A673 (cell line): ENCODE data around the gene ATP2B3.

Source experiments
- EZH2 ChIP-seq: fragments of 200-600 bp; sonication (generic); IDR thresholded peaks from 2 replicates; pipeline ENCODE4 v1.6.1; 2017; ENCODE audit warnings: borderline replicate concordance, low read depth, mild to moderate bottlenecking, mixed read lengths, antibody characterized with exemption, low read length; ENCODE audit not compliant: poor library complexity, severe bottlenecking
- TF ChIP-seq, protein P1 (sequence below): fragments of 300-800, 200-600 bp; sonication (generic); conservative IDR thresholded peaks from 2 replicates; pipeline ENCODE4 v1.5.1; 2017; ENCODE audit warnings: low read depth, mild to moderate bottlenecking, antibody characterized with exemption, low read length, moderate library complexity, mixed read lengths

DNA sequence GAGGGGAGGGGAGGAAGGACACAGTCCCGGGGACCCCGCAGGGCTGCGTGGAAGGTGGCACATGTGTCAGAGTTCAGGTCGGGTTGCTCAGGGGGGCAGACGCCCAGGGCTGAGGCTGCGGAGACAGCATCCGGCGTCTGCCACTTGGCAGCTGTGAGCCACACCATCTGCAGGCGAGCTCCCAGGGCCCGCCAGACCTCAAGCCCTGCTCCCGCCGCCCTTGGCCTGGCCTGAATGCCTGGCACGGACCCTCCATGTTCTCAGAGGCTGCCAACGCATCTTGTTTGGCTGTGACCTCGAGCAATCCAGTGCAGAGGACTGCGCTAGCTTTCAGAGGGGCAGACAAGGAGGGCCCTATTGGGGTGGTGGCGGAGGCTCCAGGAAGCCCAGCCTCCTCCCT lies 17.6 kb upstream of the ATP2B3 start:
- TF ChIP-seq, protein P1, sequence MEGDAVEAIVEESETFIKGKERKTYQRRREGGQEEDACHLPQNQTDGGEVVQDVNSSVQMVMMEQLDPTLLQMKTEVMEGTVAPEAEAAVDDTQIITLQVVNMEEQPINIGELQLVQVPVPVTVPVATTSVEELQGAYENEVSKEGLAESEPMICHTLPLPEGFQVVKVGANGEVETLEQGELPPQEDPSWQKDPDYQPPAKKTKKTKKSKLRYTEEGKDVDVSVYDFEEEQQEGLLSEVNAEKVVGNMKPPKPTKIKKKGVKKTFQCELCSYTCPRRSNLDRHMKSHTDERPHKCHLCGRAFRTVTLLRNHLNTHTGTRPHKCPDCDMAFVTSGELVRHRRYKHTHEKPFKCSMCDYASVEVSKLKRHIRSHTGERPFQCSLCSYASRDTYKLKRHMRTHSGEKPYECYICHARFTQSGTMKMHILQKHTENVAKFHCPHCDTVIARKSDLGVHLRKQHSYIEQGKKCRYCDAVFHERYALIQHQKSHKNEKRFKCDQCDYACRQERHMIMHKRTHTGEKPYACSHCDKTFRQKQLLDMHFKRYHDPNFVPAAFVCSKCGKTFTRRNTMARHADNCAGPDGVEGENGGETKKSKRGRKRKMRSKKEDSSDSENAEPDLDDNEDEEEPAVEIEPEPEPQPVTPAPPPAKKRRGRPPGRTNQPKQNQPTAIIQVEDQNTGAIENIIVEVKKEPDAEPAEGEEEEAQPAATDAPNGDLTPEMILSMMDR, result no peak
- no peak for TF ChIP-seq EZH2
